GM18951 (cell line): Measurements from ENCODE around the gene ALG11.

Source experiments
- POLR2A ChIP-seq: IDR thresholded peaks from 4 replicates; pipeline ENCODE4 v1.6.1; 2011; ENCODE audit warnings: mild to moderate bottlenecking; ENCODE audit not compliant: insufficient read length, insufficient read depth; ENCODE audit errors: extremely low read depth
- in situ Hi-C: fragments of 300-500 bp; cut with MboI; formaldehyde crosslinking; loops from one replicate; pipeline ENCODE4 v1.12.0; 2022; ENCODE audit warnings: low sequenced_read_pairs, mixed read lengths, inconsistent platforms; ENCODE audit not compliant: unreplicated experiment

The ALG11 gene, protein sequence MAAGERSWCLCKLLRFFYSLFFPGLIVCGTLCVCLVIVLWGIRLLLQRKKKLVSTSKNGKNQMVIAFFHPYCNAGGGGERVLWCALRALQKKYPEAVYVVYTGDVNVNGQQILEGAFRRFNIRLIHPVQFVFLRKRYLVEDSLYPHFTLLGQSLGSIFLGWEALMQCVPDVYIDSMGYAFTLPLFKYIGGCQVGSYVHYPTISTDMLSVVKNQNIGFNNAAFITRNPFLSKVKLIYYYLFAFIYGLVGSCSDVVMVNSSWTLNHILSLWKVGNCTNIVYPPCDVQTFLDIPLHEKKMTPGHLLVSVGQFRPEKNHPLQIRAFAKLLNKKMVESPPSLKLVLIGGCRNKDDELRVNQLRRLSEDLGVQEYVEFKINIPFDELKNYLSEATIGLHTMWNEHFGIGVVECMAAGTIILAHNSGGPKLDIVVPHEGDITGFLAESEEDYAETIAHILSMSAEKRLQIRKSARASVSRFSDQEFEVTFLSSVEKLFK

DNA sequence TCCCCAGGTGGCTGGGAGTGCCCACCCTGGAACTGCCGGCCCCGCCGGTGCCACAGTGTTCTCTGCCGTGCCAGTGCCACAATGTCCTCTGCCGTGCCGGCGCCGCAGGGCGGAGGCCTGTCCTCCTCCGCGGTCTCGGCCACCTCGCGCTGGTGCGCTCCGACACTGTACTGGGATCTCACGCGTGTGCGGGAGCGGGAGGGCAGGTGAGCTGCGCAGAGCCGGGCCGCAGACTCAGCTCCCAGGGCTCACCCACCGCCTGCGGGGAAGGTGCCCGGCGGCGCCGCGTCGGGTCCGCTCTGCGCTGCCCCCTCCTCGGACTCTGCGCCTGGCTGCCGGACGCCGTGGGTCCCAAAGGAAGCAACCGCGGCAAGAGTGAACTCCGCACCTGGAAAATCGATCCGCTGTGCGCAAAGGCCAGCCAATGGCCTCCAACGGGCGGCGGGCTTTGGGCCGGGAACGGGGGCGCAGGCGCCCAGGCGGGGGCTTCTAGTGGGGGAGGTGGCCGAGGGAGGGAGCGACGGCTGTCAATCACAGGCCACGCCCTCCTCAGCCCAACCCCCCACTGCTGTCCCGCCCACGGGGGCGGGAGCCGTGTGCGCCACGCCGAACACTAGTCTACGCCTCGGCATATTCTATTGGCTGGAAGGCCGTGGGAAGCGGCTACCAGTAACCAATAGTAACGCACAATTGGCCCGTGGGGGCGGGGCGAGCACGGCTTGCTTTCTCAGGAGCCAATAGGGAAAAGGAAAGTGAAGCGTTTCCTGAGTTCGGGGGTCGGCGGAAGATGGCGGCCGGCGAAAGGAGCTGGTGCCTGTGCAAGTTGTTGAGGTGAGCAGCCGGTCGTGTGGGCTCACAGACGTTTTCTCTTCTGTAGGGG lies at the start of gene ALG11:
Gene ALG11 (plus strand): TSS at position 767 of the 880 bp plus-strand sequence. CDS start 21 bp downstream, at position 788.
- TF ChIP-seq POLR2A: peak; percentile 84
- in situ Hi-C loops: no loop called here

DNA sequence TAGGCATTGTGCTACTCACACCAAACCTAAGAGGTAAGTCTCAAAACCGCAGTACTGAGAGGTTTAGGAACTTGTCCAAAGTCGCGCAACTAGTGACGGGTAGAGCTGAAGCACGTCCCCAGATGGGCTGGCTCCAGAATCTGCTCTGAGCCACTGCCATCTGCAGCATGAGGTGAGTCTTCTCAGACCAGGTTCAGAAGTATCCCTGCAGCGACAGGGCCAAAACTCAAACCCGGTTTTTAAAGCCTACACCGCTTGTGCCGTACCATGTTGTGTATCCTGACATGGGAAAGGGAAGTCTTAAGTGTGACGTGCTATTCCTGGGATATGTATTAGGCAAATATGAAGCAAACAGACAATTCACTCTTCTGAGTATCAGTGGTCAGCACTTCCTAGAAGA lies 46.0 kb upstream of the ALG11 start:
- in situ Hi-C loops: no loop called here
- TF ChIP-seq POLR2A: no peak

DNA sequence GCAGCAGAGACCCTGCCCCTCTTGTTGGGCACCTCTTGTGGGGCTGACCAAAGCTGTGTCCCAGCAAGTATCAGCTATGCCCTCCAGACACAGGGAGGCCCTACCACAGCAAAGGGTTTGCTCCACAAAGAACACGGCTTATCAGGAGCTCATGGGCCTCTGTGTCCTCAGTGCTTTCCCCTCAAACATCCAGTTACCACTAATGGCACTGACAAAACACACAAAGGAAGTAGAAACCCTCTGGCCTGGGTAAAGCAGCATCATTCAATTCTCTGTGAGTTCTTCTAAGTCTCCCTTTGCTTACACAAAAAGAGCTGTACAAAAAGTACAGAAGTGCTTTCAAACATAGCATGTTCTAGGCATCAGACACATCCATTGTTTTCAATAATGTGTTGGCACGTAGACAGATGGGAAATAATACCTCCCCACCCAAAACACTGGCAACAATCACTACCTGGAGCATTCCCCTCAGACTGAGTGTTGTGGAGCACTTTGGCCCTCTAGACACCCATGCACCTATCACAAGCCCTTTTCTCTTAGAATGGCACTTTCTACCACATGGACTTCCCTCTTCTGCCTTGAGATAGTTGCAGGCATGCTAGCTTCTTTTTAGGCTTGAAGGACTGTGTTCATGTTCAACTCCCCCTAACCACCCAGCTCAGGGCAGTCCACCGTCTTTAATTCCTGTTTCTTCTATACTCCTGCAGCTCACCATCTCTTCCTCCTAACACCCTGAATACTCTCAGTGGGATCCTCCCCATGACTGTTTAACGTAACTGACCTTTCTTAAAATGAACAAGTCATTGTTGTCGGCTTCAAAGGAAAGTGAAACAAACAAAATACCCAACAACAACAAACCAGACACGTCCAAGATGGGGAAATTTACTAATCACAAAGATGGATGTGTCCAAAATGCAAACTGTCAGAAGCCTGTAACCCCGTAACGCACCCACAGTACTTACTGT lies 44.4 kb upstream of the ALG11 start:
- TF ChIP-seq POLR2A: no peak
- in situ Hi-C loops: no loop called here

DNA sequence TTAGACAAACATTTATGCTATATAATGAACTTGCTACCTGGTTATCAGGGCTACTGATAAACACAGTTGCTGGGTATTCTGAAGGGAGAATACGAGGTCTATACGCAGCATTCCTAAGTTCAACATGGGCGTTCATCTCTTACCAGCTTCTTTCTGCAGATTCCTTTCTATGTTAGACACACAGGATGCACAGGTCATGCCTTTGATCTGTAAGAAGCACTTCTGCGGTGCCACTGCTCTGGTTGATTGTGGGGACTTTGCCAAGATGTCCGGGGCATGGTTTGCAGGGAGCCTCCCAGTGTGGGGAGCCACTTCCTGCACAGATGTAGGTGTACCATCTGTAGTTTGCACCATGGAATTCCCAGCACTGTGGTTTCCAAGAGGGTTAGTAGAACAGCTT lies 41.8 kb upstream of the ALG11 start:
- no peak for TF ChIP-seq POLR2A
- in situ Hi-C loops: no loop called here

DNA sequence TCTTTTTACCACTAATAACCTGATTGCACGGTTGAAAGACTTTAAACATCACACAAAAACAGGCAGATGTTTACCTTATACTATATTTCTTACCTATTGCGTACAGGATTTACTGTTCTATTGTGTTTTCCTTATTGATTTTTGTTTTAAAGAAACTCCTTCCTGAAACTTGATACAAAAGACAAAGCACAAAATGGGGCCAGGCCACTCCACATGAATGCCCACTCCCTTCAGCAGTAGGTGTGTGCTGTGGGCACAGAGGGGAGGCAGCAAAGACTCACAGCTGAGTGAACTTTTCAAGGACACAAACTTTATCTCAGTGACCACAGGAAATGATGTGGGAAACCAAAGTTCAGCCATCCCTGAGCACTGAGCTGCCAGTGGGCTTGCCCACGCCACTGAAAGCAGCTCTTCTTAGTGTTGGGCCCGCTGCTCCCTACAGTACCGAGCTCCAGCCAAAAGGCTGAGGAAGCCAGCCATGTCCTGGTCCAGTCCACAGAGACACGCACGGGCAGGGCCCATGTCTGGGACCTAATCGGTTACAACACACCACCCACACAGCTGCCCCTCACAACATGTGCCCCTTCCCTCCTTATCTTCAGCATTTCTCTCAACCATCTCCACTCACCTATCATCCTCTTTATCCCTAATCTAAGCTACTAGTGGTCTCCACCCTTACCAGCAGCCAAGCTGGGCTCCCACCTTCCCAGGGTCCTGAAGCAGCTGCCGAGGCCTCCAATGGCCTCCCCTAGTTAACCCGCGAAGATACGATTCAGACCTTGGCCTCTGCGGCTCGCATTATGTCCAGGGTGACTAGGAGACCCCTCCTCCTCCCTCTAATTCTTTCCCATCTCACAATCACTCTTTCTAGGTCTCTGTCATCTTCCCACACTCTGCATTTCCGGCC lies 40.4 kb upstream of the ALG11 start:
- no peak for TF ChIP-seq POLR2A
- in situ Hi-C loops: no loop called here

DNA sequence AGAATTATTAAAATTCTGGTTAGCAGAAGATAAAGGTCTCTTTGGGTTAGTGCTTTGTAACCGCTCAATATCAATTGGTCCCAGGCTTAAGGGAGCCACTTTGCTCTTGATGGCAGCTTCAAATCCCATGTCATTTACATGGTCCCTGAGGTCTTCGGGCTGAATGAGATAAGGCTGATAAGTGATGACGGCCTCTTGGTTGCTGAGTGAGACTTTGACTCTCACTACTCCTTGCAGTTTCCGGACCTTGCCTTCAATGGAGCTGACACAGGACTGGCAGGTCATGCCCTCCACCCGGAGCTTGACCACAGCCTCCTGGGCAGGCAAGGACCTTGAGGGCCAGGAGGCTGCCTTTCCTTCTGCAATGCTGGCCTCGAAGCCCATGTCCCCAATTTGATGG lies 37.7 kb upstream of the ALG11 start:
- TF ChIP-seq POLR2A: no peak
- in situ Hi-C loops: no loop called here

DNA sequence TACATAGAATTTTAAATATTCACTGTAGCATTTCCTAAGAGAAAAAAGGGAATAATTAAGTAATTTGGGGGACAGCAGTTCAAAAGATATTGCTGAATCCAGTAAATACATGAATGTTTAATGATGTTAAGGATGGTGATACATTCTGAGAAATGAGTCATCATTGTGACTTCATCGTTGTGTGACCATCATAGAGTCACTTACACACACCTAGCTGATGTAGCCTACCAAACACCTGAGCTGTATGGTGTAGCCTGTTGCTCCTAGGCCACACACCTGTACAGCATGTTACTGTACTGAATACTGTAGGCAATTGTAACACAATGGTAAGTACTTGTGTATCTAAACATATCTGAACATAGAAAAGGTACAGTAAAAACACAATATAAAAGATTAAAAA lies 35.8 kb upstream of the ALG11 start:
- no peak for TF ChIP-seq POLR2A
- in situ Hi-C loops: no loop called here

DNA sequence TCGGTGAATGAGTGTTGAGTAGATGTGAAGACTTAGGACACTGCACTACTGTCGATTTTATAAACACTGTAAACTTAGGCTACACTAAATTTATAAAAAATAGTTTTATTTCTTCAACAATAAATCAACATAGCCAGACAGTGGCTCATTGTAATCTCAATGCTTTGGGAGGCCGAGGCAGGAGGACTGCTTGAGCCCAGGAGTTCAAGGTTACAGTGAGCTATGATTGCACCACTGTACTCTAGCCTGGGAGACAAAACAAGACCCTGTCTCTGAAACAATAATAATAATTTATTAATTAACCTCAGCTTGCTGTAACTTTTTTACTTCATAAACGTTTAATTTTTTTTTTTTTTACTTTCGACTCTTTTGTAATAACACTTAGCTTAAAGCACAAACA lies 35.3 kb upstream of the ALG11 start:
- in situ Hi-C loops: no loop called here
- TF ChIP-seq POLR2A: no peak

DNA sequence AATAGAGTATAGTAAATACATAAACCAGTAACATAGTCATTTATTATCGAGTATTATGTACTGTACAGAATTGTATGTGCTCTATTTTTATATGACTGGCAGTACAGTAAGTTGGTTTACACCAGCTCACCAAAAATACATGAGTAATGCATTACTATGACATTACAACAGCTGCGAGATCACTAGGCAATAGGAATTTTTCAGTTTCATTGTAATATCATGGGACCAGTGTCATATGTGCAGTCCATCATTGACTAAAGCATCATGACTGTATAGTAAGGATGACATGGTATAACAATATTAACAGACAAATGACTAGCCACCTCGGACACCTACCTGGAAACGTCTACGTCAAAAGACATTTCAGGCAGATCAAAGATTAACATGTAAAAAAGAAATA lies 34.6 kb upstream of the ALG11 start:
- TF ChIP-seq POLR2A: no peak
- in situ Hi-C loops: no loop called here

DNA sequence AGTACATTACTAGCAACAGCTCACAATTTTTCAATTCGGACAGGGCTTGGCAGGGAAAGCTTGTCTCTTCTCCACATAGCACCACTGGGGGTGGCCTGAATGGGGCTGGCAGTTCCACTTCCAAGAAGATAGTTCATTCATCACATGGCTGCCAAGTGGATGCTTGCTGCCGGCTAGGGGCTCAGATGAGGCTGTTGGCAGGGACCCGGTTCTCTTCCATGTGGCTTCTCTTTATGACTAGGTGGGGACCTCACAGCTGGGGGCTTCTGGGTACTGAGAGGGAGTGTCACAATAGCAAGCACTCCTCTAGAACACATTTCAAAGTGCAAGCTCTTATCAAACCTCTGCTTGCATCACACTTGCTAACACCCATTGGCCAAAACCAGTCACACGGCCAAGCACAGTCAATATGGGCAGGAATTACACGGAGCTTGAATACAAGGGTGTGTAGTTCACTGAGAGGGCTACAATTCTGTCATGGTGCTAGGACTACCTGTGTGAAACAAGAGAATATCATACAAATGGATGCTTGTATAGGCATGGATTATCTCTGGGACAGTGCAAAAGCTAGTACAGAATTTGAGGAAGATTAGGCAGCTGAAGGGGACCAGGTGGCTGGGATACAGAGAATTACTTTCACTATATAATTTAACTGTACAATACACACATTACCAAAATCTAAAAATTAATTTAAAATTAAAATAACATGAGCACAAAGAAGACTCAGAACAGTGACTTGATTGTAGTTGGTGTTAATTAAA lies 33.2 kb upstream of the ALG11 start:
- no peak for TF ChIP-seq POLR2A
- in situ Hi-C loops: no loop called here

DNA sequence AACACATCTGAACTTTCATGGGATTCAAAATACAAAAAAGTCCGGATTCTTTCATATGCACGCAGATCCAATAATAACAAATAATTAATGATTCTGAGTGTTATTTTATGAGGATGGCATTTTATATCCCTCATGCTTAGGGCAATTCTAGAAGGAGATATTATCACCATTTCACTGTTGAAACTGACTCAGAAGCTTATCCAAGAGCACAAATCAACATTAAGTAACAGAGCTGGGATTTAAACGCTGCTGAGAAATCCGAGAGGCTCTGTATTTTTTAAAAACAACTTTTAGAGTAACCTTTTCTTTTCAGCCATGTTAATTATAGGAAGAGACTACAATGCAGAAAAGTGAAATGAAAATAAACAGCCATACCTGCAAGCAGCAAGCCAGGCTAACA lies 31.3 kb upstream of the ALG11 start:
- in situ Hi-C loops: no loop called here

More for the DNA sequence above, 31.3 kb upstream of the ALG11 start:
- no peak for TF ChIP-seq POLR2A
